Right kidney (tissue), 9 donors: ENCODE results near the gene PEX12.
"Not testable (repeated sequence)": the region's sequence is repeated elsewhere in the genome, so short reads cannot be mapped to it uniquely, and the experiment has no call there.

Experiments used
- DNase-seq: peaks from one replicate; pipeline ENCODE4 v3.0.0-alpha.2; 2016
- long read RNA-seq, 8 donors: transcript quantifications; one replicate each; lab custom pipeline, GENCODE V29; 2026

Gene PEX12
- long read RNA-seq, donor 1, partial matches to known transcripts, result 0 of 3 reads
- long read RNA-seq, donor 1, other reads (novel, unspliced or antisense), result 0 of 3 reads
- long read RNA-seq, donor 2, partial matches to known transcripts, result 0 of 2 reads
- long read RNA-seq, donor 2, other reads (novel, unspliced or antisense), result 0 of 2 reads
- long read RNA-seq, donor 3, result 0 reads
- long read RNA-seq, donor 4, partial matches to known transcripts, result 0 of 2 reads
- long read RNA-seq, donor 4, other reads (novel, unspliced or antisense), result 0 of 2 reads
- long read RNA-seq, donor 5, partial matches to known transcripts, result 0 of 1 reads
- long read RNA-seq, donor 5, other reads (novel, unspliced or antisense), result 0 of 1 reads
- long read RNA-seq, donor 6, partial matches to known transcripts, result 0 of 1 reads
- long read RNA-seq, donor 6, other reads (novel, unspliced or antisense), result 0 of 1 reads
- long read RNA-seq, donor 7, result 0 reads
- long read RNA-seq, donor 8, partial matches to known transcripts, result 91 of 100 reads
- long read RNA-seq, donor 8, other reads (novel, unspliced or antisense), result 5 of 100 reads

GRCh38 chr17:35578197-35578928 lies at the start of gene PEX12:
Gene PEX12, minus strand, starts transcription at chr17:35578571. Its CDS starts 550 bp downstream, at chr17:35578021.
- peak; percentile 88 for DNase-seq

- no peak for DNase-seq
These were observed 49.0 kb upstream of the PEX12 start for GRCh38 chr17:35627417-35627816.

- DNase-seq, result no peak
These were observed 43.4 kb upstream of the PEX12 start for GRCh38 chr17:35621768-35622167.

GRCh38 chr17:35618628-35619027 lies 40.3 kb upstream of the PEX12 start:
- DNase-seq, result no peak

- DNase-seq, result no peak
These were observed 39.1 kb upstream of the PEX12 start for GRCh38 chr17:35617505-35617904.

GRCh38 chr17:35616536-35616935 lies 38.2 kb upstream of the PEX12 start:
- no peak for DNase-seq

- no peak for DNase-seq
These were observed 36.4 kb upstream of the PEX12 start for GRCh38 chr17:35614810-35615209.

GRCh38 chr17:35612924-35613521 lies 34.7 kb upstream of the PEX12 start:
- no peak for DNase-seq

- DNase-seq, result not testable (repeated sequence)
These were observed 32.4 kb upstream of the PEX12 start for GRCh38 chr17:35610746-35611145.

GRCh38 chr17:35609831-35610230 lies 31.5 kb upstream of the PEX12 start:
- DNase-seq, result no peak

GRCh38 chr17:35607239-35607847 lies 29.0 kb upstream of the PEX12 start:
- DNase-seq, result no peak

- no peak for DNase-seq
These were observed 27.3 kb upstream of the PEX12 start for GRCh38 chr17:35605678-35606077.

GRCh38 chr17:35603674-35604073 lies 25.3 kb upstream of the PEX12 start:
- no peak for DNase-seq

- DNase-seq, result no peak
These were observed 19.2 kb upstream of the PEX12 start for GRCh38 chr17:35597604-35598003.

GRCh38 chr17:35596530-35597233 lies 18.3 kb upstream of the PEX12 start:
- no peak for DNase-seq

- no peak for DNase-seq
These were observed 17.7 kb upstream of the PEX12 start for GRCh38 chr17:35596072-35596471.

GRCh38 chr17:35588196-35588920 lies 10.0 kb upstream of the PEX12 start:
- no peak for DNase-seq

GRCh38 chr17:35587074-35587961 lies 8.9 kb upstream of the PEX12 start, which contains the start of gene AP2B1:
Gene AP2B1, plus strand, starts transcription at chr17:35587322. Its CDS starts 6,709 bp downstream, at chr17:35594031.
- DNase-seq, result peak; percentile 92

GRCh38 chr17:35586569-35587073 lies 8.2 kb upstream of the PEX12 start:
- DNase-seq, result no peak

GRCh38 chr17:35584061-35584460 lies 5.7 kb upstream of the PEX12 start:
- DNase-seq, result no peak
